ENCODE data around the gene CYP26C1. TPM values are rescaled to one million over a fixed set of nuclear protein-coding genes. Genes with fewer than 3 reads are reported as not detected.
A peak's percentile ranks its signal among the peaks of the same experiment; 100 is the strongest.

CYP26C1 gene, protein sequence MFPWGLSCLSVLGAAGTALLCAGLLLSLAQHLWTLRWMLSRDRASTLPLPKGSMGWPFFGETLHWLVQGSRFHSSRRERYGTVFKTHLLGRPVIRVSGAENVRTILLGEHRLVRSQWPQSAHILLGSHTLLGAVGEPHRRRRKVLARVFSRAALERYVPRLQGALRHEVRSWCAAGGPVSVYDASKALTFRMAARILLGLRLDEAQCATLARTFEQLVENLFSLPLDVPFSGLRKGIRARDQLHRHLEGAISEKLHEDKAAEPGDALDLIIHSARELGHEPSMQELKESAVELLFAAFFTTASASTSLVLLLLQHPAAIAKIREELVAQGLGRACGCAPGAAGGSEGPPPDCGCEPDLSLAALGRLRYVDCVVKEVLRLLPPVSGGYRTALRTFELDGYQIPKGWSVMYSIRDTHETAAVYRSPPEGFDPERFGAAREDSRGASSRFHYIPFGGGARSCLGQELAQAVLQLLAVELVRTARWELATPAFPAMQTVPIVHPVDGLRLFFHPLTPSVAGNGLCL
- total RNA-seq, result under 1 TPM; 0.20 to 0.22 TPM
- under 1 TPM in 1 of 2 donors, not detected in 1; 0.08 TPM for polyA plus RNA-seq

DNA sequence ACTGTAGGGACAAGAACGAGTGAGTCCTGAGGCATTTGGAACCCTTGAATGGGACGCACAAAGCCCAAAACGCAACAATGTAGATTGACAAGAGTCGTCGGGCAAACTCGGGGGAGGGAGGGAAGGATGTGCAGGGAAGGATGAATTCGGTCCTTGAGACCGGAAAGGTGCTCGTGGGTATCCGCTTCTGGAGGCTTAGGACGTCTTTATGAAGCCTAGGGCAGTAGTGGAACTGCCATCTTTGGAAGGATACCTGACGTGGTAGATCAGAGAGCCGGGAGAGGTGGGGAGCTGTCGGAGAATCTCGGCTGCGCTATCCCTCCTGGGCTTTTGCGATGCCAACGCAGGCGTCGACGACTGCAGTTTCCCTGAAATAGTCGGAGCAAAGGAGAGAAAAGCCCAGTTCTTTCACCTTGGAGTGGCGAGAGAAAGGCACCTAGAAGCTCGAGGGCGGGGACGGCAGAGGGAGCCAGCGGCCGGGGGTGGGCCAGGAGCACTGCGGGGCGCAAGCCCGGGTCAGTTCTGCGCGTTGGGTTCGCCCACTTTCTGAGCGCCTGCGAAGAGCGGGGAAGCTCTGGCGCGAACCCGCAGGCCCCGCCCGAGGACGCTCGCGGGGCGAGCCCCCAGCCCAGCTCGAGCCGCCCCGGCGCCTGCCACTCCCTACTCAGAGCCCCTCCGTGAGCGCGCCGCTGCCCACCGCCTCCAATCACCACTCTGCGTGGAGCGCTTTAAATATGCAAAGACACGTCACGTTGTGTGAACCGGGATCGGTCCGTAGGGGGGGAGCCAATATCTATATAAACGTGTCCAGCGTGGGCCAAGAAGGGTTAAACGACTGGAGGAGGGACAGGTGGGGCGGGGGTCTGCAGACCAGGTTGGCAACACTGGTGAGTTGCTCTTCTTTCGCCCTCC, at the start of gene CYP26C1:
CYP26C1 (plus strand) TSS at position 824 of the 912 bp plus-strand sequence. CDS start 466 bp downstream, outside the sequence.
- peaks cover 14 to 17% of the 10 kb centered on the region in 2 donors for H3K27me3 Mint-ChIP-seq
- DNase-seq, result no peak

DNA sequence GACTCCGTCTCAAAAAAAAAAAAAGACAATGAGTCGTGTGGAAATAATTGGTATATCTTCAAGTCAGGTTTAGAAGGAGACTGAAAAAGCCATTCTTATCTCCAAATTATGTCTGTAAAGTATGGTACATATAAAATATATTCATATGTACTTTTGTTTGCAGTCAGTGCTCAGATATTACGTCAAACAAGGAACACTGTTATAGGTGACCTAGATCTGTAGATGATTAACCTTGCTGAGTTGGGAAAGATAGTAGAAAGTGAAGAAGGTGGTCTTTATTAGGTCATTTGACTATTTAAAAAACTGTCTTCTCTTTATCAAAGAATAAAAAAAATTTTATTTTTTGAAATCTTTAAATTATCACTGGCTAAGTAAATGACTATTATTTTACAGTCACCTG, 44.9 kb upstream of the CYP26C1 start:
- POLR2A ChIA-PET (ENCODE audit: partially characterized antibody), result no interaction called here
- Mint-ChIP-seq H3K9me3 (no peaks in the 10 kb centered on the region), H3K4me3 (no peak overlapping the region), H3K27ac (no peak overlapping the region), H3K27me3 (no peaks in the 10 kb centered on the region), H3K4me1 (no peaks in the 10 kb centered on the region), H3K36me3 (peaks cover 12 to 21% of the 10 kb centered on the region in 2 donors)
- Histone ChIP-seq H3K9me3 (ENCODE audit: control insufficient read depth in 1 of 2, low read length in 2 of 2) (no peaks in the 10 kb centered on the region), H3K4me1 (ENCODE audit: insufficient read depth, low read length) (no peaks in the 10 kb centered on the region), H3K36me3 (ENCODE audit: insufficient read depth, low read length) (no peaks in the 10 kb centered on the region), H3K27ac (ENCODE audit: low read depth, low read length) (no peak overlapping the region), H3K4me3 (ENCODE audit: low read length in 2 of 2) (no peak overlapping the region), H3K27me3 (ENCODE audit: insufficient read depth, low read length) (no peaks in the 10 kb centered on the region)
- CTCF ChIA-PET (ENCODE audit: partially characterized antibody), result no interaction called here
- intact Hi-C loops (cut with micrococcal nuclease), result no loop called here
- DNase-seq, result no peak

More for the DNA sequence above, at the start of gene CYP26C1:
- Mint-ChIP-seq H3K4me3 (peak within 1 kb of the TSS in 7 of 8 donors; percentile 54 to 86 (median 67)), H3K4me1 (peaks cover 10 to 34% (median 25%) of the 10 kb centered on the region in 4 donors), H3K36me3 (peaks cover 24 to 31% of the 10 kb centered on the region in 2 donors), H3K9me3 (no peaks in the 10 kb centered on the region), H3K27ac (peak within 1 kb of the TSS in 1 of 7 donors; percentile 66)
- no peak within 1 kb of the TSS for H3K27ac ChIP-seq (ENCODE audit: low read depth, low read length)
- CTCF ChIA-PET (ENCODE audit: partially characterized antibody), result interaction anchor here (0.6 kb wide), 1 partner anchor 215 kb away, joined by 3 read pairs; no protein-coding TSS in a partner anchor
- POLR2A ChIA-PET (ENCODE audit: partially characterized antibody), result no interaction called here
- H3K36me3 ChIP-seq (ENCODE audit: insufficient read depth, low read length), result no peaks in the 10 kb centered on the region
- peaks cover 15% of the 10 kb centered on the region for H3K4me1 ChIP-seq (ENCODE audit: insufficient read depth, low read length)
- no peaks in the 10 kb centered on the region for H3K27me3 ChIP-seq (ENCODE audit: insufficient read depth, low read length)
- H3K4me3 ChIP-seq (ENCODE audit: low read length in 2 of 2), result no peak within 1 kb of the TSS
- H3K9me3 ChIP-seq (ENCODE audit: control insufficient read depth in 1 of 2, low read length in 2 of 2), result no peaks in the 10 kb centered on the region
- intact Hi-C loops (cut with micrococcal nuclease), result no loop called here

DNA sequence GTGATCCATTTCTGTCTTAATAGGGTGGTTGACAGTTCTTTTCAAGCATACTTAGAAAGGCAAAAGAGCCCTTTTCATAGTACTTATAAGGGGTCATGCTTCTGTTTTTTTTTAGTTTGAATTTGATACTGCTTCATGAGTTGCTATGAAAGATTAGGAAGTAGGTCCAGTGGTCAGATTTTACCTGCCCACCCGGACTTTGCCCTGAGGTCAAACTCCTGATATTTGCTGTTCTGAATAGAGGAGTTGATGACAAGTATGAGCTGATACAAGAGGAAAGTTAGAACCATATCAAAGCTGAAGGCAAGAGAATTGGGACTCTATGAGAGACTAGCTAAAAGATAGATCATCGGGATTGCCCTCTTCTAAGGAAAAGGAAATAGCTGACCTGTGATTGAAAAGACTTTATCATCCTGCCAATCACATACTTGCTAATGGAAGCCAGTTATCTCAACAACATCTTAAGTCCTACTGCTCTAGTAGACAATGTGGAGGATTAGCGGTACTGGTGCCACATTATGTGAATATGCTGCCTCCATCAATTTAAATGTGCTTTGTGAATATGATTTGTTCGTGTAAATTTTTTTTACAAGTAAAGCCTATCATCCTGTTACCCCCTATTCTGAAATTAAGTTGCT, 37.5 kb upstream of the CYP26C1 start:
- no peaks in the 10 kb centered on the region for H3K9me3 ChIP-seq (ENCODE audit: control insufficient read depth in 1 of 2, low read length in 2 of 2)
- no peak for DNase-seq
- no peak overlapping the region for H3K27ac ChIP-seq (ENCODE audit: low read depth, low read length)
- Mint-ChIP-seq H3K27ac (peak overlapping the region in 1 of 7 donors; percentile 51), H3K36me3 (peaks cover 23 to 34% of the 10 kb centered on the region in 2 donors), H3K9me3 (no peaks in the 10 kb centered on the region), H3K27me3 (no peaks in the 10 kb centered on the region), H3K4me3 (no peak overlapping the region), H3K4me1 (peaks cover 0 to 1% (median 0%) of the 10 kb centered on the region in 4 donors)
- ChIA-PET CTCF (ENCODE audit: partially characterized antibody) (no interaction called here), POLR2A (ENCODE audit: partially characterized antibody) (no interaction called here)
- H3K27me3 ChIP-seq (ENCODE audit: insufficient read depth, low read length), result no peaks in the 10 kb centered on the region
- no peak overlapping the region for H3K4me3 ChIP-seq (ENCODE audit: low read length in 2 of 2)
- H3K4me1 ChIP-seq (ENCODE audit: insufficient read depth, low read length), result no peaks in the 10 kb centered on the region
- intact Hi-C loops (cut with micrococcal nuclease), result no loop called here
- no peaks in the 10 kb centered on the region for H3K36me3 ChIP-seq (ENCODE audit: insufficient read depth, low read length)

DNA sequence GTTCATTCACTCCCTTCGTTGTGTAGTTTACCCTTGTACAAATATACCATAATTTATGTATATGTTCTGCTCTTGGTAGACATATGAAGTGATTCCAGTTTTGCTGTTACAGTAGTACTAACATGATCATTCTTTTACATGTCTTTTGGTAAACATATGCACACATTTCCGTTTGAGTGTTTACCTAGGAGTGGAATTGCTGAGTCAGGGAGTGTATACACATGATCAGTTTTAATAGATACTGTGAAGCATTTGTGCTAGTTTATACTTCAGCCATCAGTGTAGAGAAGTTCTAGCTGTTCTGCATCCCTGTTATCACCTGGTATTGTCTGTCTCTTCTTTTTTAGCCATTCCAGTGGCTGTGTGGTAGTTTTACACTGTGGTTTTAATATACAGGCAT, 34.5 kb upstream of the CYP26C1 start:
- Mint-ChIP-seq H3K4me3 (no peak overlapping the region), H3K27me3 (no peaks in the 10 kb centered on the region), H3K27ac (no peak overlapping the region), H3K4me1 (peaks cover 0 to 1% (median 0%) of the 10 kb centered on the region in 4 donors), H3K9me3 (no peaks in the 10 kb centered on the region), H3K36me3 (peaks cover 19 to 37% of the 10 kb centered on the region in 2 donors)
- ChIA-PET POLR2A (ENCODE audit: partially characterized antibody) (no interaction called here), CTCF (ENCODE audit: partially characterized antibody) (no interaction called here)
- DNase-seq, result no peak
- Histone ChIP-seq H3K27me3 (ENCODE audit: insufficient read depth, low read length) (no peaks in the 10 kb centered on the region), H3K4me1 (ENCODE audit: insufficient read depth, low read length) (no peaks in the 10 kb centered on the region), H3K27ac (ENCODE audit: low read depth, low read length) (no peak overlapping the region), H3K4me3 (ENCODE audit: low read length in 2 of 2) (no peak overlapping the region), H3K9me3 (ENCODE audit: control insufficient read depth in 1 of 2, low read length in 2 of 2) (no peaks in the 10 kb centered on the region), H3K36me3 (ENCODE audit: insufficient read depth, low read length) (no peaks in the 10 kb centered on the region)
- intact Hi-C loops (cut with micrococcal nuclease), result no loop called here

DNA sequence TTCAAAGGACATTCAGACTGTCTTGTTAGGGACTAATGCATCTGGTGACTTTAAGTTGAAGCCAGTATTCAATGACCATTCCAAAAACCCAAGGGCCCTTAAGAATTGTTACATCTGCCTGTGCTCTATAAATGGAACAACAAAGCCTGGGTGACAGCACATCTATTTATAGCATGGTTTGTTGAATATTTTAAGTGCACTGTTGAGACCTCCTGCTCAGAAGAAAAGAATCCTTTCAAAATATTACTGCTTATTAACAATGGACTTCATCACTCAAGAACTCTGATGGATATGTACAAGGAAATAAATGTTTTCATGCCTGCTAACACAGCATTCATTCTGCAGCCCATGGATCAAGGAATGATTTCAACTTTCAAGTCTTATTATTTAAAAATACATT, 33.1 kb upstream of the CYP26C1 start:
- no peaks in the 10 kb centered on the region for H3K9me3 Mint-ChIP-seq
- Histone ChIP-seq H3K4me3 (ENCODE audit: low read length in 2 of 2) (no peak overlapping the region), H3K27me3 (ENCODE audit: insufficient read depth, low read length) (no peaks in the 10 kb centered on the region), H3K9me3 (ENCODE audit: control insufficient read depth in 1 of 2, low read length in 2 of 2) (no peaks in the 10 kb centered on the region), H3K36me3 (ENCODE audit: insufficient read depth, low read length) (no peaks in the 10 kb centered on the region), H3K27ac (ENCODE audit: low read depth, low read length) (no peak overlapping the region), H3K4me1 (ENCODE audit: insufficient read depth, low read length) (no peaks in the 10 kb centered on the region)
- no peaks in the 10 kb centered on the region for H3K27me3 Mint-ChIP-seq
- intact Hi-C loops (cut with micrococcal nuclease), result no loop called here
- no peak overlapping the region for H3K27ac Mint-ChIP-seq
- H3K4me3 Mint-ChIP-seq, result no peak overlapping the region
- H3K36me3 Mint-ChIP-seq, result peaks cover 16 to 37% of the 10 kb centered on the region in 2 donors
- POLR2A ChIA-PET (ENCODE audit: partially characterized antibody), result no interaction called here
- DNase-seq, result no peak
- CTCF ChIA-PET (ENCODE audit: partially characterized antibody), result no interaction called here
- H3K4me1 Mint-ChIP-seq, result peaks cover 0 to 1% (median 0%) of the 10 kb centered on the region in 4 donors

DNA sequence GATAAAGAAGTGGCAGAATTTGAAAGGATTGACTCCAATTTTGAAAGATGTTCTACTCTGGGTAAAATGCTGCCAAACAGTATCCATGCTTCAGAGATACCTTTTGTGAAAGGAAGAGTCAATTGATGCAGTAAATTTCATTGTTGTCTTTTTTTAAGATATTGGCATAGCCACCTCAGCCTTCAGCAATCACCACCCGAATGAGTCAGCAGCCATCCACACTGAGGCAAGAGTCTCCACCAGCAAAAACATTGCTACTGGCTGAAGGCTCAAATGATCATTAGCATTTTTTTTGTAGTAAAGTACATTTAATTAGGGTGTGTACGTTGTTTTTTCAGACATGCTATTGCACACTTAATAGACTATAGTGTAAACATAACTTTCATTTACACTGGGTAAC, 31.7 kb upstream of the CYP26C1 start:
- Histone ChIP-seq H3K36me3 (ENCODE audit: insufficient read depth, low read length) (no peaks in the 10 kb centered on the region), H3K9me3 (ENCODE audit: control insufficient read depth in 1 of 2, low read length in 2 of 2) (no peaks in the 10 kb centered on the region), H3K27me3 (ENCODE audit: insufficient read depth, low read length) (no peaks in the 10 kb centered on the region), H3K4me1 (ENCODE audit: insufficient read depth, low read length) (no peaks in the 10 kb centered on the region), H3K27ac (ENCODE audit: low read depth, low read length) (no peak overlapping the region), H3K4me3 (ENCODE audit: low read length in 2 of 2) (no peak overlapping the region)
- Mint-ChIP-seq H3K9me3 (no peaks in the 10 kb centered on the region), H3K27ac (no peak overlapping the region), H3K4me3 (no peak overlapping the region), H3K36me3 (peaks cover 16 to 35% of the 10 kb centered on the region in 2 donors), H3K27me3 (no peaks in the 10 kb centered on the region), H3K4me1 (peaks cover 0 to 1% (median 0%) of the 10 kb centered on the region in 4 donors)
- ChIA-PET CTCF (ENCODE audit: partially characterized antibody) (no interaction called here), POLR2A (ENCODE audit: partially characterized antibody) (no interaction called here)
- DNase-seq, result no peak
- intact Hi-C loops (cut with micrococcal nuclease), result no loop called here

DNA sequence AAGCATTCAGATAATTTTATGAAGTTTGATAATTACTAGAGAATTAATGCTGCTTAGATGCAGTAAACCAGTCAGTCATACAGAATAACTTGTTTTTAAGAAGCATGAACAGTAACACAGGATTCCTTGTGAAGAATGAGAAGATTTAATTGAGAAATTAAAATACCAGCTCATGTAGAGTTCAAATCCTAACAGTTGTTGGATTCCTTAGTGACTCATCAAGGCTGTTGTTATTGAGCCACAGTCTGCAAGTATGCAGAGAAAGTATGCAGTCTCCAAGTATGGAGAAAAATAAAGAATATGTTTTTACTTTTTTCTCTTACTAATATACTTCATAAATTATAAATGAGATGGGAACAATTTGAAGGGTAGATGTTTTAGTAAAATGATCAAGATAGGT, 30.2 kb upstream of the CYP26C1 start:
- H3K36me3 Mint-ChIP-seq, result peaks cover 14 to 37% of the 10 kb centered on the region in 2 donors
- no peaks in the 10 kb centered on the region for H3K27me3 Mint-ChIP-seq
- intact Hi-C loops (cut with micrococcal nuclease), result no loop called here

More for the DNA sequence above, 30.2 kb upstream of the CYP26C1 start:
- Histone ChIP-seq H3K4me1 (ENCODE audit: insufficient read depth, low read length) (no peaks in the 10 kb centered on the region), H3K36me3 (ENCODE audit: insufficient read depth, low read length) (no peaks in the 10 kb centered on the region), H3K9me3 (ENCODE audit: control insufficient read depth in 1 of 2, low read length in 2 of 2) (no peaks in the 10 kb centered on the region), H3K27me3 (ENCODE audit: insufficient read depth, low read length) (no peaks in the 10 kb centered on the region), H3K4me3 (ENCODE audit: low read length in 2 of 2) (no peak overlapping the region), H3K27ac (ENCODE audit: low read depth, low read length) (no peak overlapping the region)
- H3K9me3 Mint-ChIP-seq, result no peaks in the 10 kb centered on the region
- no peak overlapping the region for H3K4me3 Mint-ChIP-seq
- ChIA-PET CTCF (ENCODE audit: partially characterized antibody) (no interaction called here), POLR2A (ENCODE audit: partially characterized antibody) (no interaction called here)
- H3K27ac Mint-ChIP-seq, result no peak overlapping the region
- H3K4me1 Mint-ChIP-seq, result no peaks in the 10 kb centered on the region
- DNase-seq, result no peak
